PC-9 (cell line): ENCODE results near the gene CST7. TPM values are rescaled to one million over a fixed set of nuclear protein-coding genes. Genes with fewer than 3 reads are reported as not detected.

ENCODE experiments used
- BruUV-seq: library from RNA; stranded (reverse); fragments of 400-500 nt; replicated peaks from 2 replicates; lab custom pipeline; 2021; lab: Mats Ljungman, UMichigan
- CTCF ChIA-PET: fragments of 300-600 bp; sonication (Branson Sonifier 250); formaldehyde crosslinking; loops from one replicate; lab custom pipeline; 2022; ENCODE audit warnings: antibody characterized with exemption; lab: Charles Lee
- POLR2A ChIA-PET: fragments of 300-600 bp; sonication (Branson Sonifier 250); formaldehyde crosslinking; loops from one replicate; lab custom pipeline; 2022; ENCODE audit warnings: antibody characterized with exemption; ENCODE audit not compliant: unreplicated experiment; lab: Charles Lee
- DNase-seq, 2 experiments: peaks; one replicate each; pipeline versions ENCODE4 v3.0.0 to v3.0.0-alpha.2; 2015 to 2022; ENCODE audit warnings: mixed read lengths in 1 of 2
- H2AFZ ChIP-seq: fragments of 200-600 bp; sonication (generic); 2 replicates; pipeline ENCODE4 v1.8.1; 2017; ENCODE audit warnings: antibody characterized with exemption
- H3F3A ChIP-seq: fragments of 200-600 bp; sonication (generic); 2 replicates; pipeline ENCODE4 v1.8.1; 2017; ENCODE audit warnings: antibody characterized with exemption, mild to moderate bottlenecking, low read depth; ENCODE audit not compliant: insufficient read depth
- H3K27ac ChIP-seq: fragments of 200-600 bp; sonication (generic); 2 replicates; pipeline ENCODE4 v1.6.1; 2016; ENCODE audit warnings: mixed run types
- H3K27me3 ChIP-seq: fragments of 200-600 bp; sonication (generic); 2 replicates; pipeline ENCODE4 v1.6.1; 2016; ENCODE audit warnings: low read depth, mixed run types; ENCODE audit not compliant: insufficient read depth
- H3K36me3 ChIP-seq: fragments of 200-600 bp; sonication (generic); 2 replicates; pipeline ENCODE4 v1.6.1; 2016; ENCODE audit warnings: low read depth, mixed run types
- H3K4me1 ChIP-seq: fragments of 200-600 bp; sonication (generic); replicated peaks from 2 replicates; pipeline ENCODE4 v1.6.1; 2016; ENCODE audit warnings: mixed run types; ENCODE audit not compliant: insufficient read depth
- H3K4me2 ChIP-seq: fragments of 200-600 bp; sonication (generic); 2 replicates; pipeline ENCODE4 v1.6.1; 2017; ENCODE audit warnings: mixed run types
- H3K4me3 ChIP-seq: fragments of 200-600 bp; sonication (generic); 2 replicates; pipeline ENCODE4 v1.6.1; 2016; ENCODE audit warnings: mixed run types
- H3K79me2 ChIP-seq: fragments of 200-600 bp; sonication (generic); 2 replicates; pipeline ENCODE4 v1.6.1; 2017; ENCODE audit warnings: low read depth, mixed run types
- H3K9me2 ChIP-seq: fragments of 200-600 bp; sonication (generic); 2 replicates; pipeline ENCODE4 v1.8.1; 2017; ENCODE audit warnings: mild to moderate bottlenecking; ENCODE audit not compliant: insufficient read depth
- H3K9me3 ChIP-seq: fragments of 200-600 bp; sonication (generic); 2 replicates; pipeline ENCODE4 v1.8.1; 2016; ENCODE audit warnings: low read depth; ENCODE audit not compliant: insufficient read depth
- H4K20me1 ChIP-seq: fragments of 200-600 bp; sonication (generic); 2 replicates; pipeline ENCODE4 v1.8.1; 2017; ENCODE audit not compliant: insufficient read depth
- EZH2 ChIP-seq: fragments of 200-600 bp; sonication (generic); IDR thresholded peaks from 2 replicates; pipeline ENCODE4 v1.8.0; 2017; ENCODE audit warnings: antibody characterized with exemption, low read depth
- intact Hi-C: fragments of 100-400 bp; cut with micrococcal nuclease; formaldehyde crosslinking; loops from one replicate; pipeline ENCODE4 v1.10.0; 2022; ENCODE audit not compliant: unreplicated experiment
- total RNA-seq: library from RNA; stranded (reverse); gene quantifications from 2 replicates; pipeline ENCODE4 v1.2.3, GENCODE V29; 2021
- TF ChIP-seq, protein P1 (sequence below): fragments of 200-600 bp; sonication (generic); conservative IDR thresholded peaks from 2 replicates; pipeline ENCODE4 v1.6.1; 2017; ENCODE audit warnings: mixed run types, antibody characterized with exemption, mild to moderate bottlenecking, moderate library complexity

Gene CST7
- total RNA-seq, 1 experiment from 2014 or later = not detected

DNA sequence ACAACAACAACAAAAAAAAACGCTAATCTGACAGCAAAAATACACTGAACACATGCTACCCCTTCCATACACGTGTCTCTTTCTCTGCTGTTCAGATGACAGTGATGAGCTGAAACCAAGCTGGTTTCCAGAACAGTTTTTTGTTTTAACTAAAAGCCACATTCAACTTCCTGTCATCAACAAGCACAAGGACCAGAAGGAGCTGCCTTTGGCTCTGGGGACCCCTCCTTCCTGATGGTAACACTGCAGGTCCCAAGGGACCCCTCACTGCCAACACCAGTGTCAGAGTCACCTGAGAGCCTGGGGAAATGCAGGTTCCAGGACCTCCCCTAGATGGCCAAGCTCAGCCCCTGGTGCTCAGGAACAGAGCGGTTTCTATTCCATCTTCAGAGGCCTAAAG lies 6.0 kb downstream of the CST7 start:
- H2AFZ ChIP-seq = no peak overlapping the region
- POLR2A ChIA-PET = no interaction called here
- CTCF ChIA-PET = no interaction called here
- BruUV-seq = no TSS peak
- H3F3A ChIP-seq = no peaks in the 10 kb centered on the region
- no peak overlapping the region for H3K4me2 ChIP-seq
- H3K9me3 ChIP-seq = no peaks in the 10 kb centered on the region
- no peak overlapping the region for H3K27ac ChIP-seq
- TF ChIP-seq, protein P1, sequence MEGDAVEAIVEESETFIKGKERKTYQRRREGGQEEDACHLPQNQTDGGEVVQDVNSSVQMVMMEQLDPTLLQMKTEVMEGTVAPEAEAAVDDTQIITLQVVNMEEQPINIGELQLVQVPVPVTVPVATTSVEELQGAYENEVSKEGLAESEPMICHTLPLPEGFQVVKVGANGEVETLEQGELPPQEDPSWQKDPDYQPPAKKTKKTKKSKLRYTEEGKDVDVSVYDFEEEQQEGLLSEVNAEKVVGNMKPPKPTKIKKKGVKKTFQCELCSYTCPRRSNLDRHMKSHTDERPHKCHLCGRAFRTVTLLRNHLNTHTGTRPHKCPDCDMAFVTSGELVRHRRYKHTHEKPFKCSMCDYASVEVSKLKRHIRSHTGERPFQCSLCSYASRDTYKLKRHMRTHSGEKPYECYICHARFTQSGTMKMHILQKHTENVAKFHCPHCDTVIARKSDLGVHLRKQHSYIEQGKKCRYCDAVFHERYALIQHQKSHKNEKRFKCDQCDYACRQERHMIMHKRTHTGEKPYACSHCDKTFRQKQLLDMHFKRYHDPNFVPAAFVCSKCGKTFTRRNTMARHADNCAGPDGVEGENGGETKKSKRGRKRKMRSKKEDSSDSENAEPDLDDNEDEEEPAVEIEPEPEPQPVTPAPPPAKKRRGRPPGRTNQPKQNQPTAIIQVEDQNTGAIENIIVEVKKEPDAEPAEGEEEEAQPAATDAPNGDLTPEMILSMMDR = no peak
- TF ChIP-seq EZH2 = no peak
- H3K27me3 ChIP-seq = no peaks in the 10 kb centered on the region
- H3K9me2 ChIP-seq = no peaks in the 10 kb centered on the region
- H3K36me3 ChIP-seq = no peaks in the 10 kb centered on the region
- no peak for DNase-seq
- no peaks in the 10 kb centered on the region for H3K79me2 ChIP-seq
- intact Hi-C loops = no loop called here
- H3K4me3 ChIP-seq = no peak overlapping the region
- 0 out of 2 replicates have a peak, but pooled peaks cover 2% of the 10 kb centered on the region for H3K4me1 ChIP-seq
- no peaks in the 10 kb centered on the region for H4K20me1 ChIP-seq

DNA sequence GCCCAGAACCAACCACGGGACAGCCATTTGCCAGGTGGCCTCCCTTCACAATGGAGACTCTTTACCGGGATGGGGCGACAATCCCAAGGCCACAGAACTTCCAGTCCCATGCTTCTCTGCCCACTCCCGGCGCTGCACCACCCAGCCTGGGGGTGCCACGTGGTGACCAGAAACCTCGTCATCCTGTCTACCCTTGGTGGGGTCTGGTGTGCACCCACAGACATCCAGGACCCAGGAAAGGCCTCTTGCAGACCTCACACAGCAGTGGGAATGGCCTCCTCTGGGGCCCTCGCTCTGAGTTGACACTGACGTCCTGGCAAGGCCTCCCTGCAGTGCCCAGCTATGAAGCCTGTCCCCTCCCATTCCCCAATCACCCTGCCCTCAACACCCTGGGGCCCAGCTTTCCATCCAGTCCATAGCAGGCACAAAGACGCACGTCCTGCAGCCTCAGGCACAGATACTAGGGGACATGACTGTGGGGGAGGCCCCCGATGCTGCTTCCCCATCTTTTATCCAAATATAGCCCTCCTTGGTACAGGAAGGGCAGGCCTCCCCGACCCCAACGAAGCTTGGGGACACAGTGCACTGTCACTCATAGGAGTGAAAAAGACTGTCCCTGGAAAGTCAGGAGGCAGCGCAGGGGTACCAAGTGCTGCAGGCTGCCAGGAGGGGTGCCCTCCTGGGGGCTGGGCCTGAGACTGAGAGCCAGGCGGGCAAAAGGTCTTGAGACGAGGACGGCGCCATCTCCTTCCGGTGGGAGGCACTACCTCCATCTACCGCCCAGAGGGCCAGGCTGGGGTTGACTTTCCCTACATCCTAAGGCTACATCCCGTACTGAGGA lies 7.2 kb downstream of the CST7 start:
- Histone ChIP-seq H3K9me2 (no peaks in the 10 kb centered on the region), H3K27me3 (no peaks in the 10 kb centered on the region), H3F3A (0 out of 2 replicates have a peak, but pooled peaks cover 5% of the 10 kb centered on the region), H2AFZ (no peak overlapping the region), H3K36me3 (no peaks in the 10 kb centered on the region), H3K4me2 (no peak overlapping the region), H3K79me2 (no peaks in the 10 kb centered on the region), H3K9me3 (no peaks in the 10 kb centered on the region), H3K27ac (no peak overlapping the region), H3K4me1 (no peaks in the 10 kb centered on the region), H4K20me1 (no peaks in the 10 kb centered on the region), H3K4me3 (no peak overlapping the region)
- intact Hi-C loops = no loop called here
- ChIA-PET POLR2A (no interaction called here), CTCF (no interaction called here)
- BruUV-seq = no TSS peak
- DNase-seq = no peak
- TF ChIP-seq EZH2 = no peak

DNA sequence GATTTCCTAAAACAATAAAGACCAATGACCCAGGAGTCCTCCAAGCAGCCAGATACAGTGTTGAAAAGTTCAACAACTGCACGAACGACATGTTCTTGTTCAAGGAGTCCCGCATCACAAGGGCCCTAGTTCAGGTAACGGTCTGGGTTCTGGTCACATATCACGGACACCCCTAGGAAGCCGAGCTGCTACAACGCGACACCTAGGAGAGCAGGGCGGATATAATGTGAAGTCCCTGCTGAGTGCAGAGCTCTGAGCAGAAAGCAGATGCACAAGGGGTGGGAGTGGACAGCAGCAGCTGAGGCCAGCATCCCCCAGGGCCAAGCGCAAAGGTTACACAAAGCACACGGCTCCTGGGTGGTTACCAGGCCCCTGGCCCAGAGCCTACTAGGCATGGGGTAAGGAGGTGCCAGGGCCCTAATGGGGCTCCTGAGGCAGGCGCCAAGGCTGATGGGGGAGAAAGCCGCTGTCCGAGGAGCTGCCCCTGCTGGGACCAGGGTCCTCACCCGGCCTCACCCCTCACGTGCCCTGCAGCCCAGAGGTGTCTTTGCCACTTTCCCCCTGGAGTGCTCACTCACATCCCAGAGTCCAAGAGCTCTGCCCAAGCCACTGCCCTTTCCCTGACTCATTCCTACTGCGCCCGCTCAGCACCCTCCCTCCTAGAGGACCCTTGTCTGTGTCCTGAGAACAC lies 8.4 kb downstream of the CST7 start:
- no TSS peak for BruUV-seq
- H2AFZ ChIP-seq = no peak overlapping the region
- H3F3A ChIP-seq = 0 out of 2 replicates have a peak, but pooled peaks cover 5% of the 10 kb centered on the region
- intact Hi-C loops = no loop called here
- no peaks in the 10 kb centered on the region for H3K9me2 ChIP-seq
- CTCF ChIA-PET = no interaction called here
- H3K4me1 ChIP-seq = no peaks in the 10 kb centered on the region
- no peak overlapping the region for H3K4me3 ChIP-seq
- H3K27me3 ChIP-seq = no peaks in the 10 kb centered on the region
- no peak for TF ChIP-seq EZH2
- TF ChIP-seq, protein P1 = no peak
- H3K9me3 ChIP-seq = no peaks in the 10 kb centered on the region
- H3K79me2 ChIP-seq = no peaks in the 10 kb centered on the region
- H3K27ac ChIP-seq = no peak overlapping the region
- H4K20me1 ChIP-seq = no peaks in the 10 kb centered on the region
- POLR2A ChIA-PET = no interaction called here
- no peak for DNase-seq
- H3K4me2 ChIP-seq = no peak overlapping the region
- H3K36me3 ChIP-seq = no peaks in the 10 kb centered on the region
